Measurements from ENCODE around the gene ADD1.

Gene ADD1

GRCh38 chr4:2869659-2870058, 26.0 kb downstream of the ADD1 start:
- DNase-seq (ENCODE audit: low read depth), result no peak
- TF ChIP-seq, protein P1, sequence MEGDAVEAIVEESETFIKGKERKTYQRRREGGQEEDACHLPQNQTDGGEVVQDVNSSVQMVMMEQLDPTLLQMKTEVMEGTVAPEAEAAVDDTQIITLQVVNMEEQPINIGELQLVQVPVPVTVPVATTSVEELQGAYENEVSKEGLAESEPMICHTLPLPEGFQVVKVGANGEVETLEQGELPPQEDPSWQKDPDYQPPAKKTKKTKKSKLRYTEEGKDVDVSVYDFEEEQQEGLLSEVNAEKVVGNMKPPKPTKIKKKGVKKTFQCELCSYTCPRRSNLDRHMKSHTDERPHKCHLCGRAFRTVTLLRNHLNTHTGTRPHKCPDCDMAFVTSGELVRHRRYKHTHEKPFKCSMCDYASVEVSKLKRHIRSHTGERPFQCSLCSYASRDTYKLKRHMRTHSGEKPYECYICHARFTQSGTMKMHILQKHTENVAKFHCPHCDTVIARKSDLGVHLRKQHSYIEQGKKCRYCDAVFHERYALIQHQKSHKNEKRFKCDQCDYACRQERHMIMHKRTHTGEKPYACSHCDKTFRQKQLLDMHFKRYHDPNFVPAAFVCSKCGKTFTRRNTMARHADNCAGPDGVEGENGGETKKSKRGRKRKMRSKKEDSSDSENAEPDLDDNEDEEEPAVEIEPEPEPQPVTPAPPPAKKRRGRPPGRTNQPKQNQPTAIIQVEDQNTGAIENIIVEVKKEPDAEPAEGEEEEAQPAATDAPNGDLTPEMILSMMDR (IDR thresholded peaks at IDR 0.05; ENCODE audit: insufficient read depth, low read depth, low read length, missing control alignments), result no peak
- H3K4me3 ChIP-seq (ENCODE audit: low read length), result no peak overlapping the region

DNA sequence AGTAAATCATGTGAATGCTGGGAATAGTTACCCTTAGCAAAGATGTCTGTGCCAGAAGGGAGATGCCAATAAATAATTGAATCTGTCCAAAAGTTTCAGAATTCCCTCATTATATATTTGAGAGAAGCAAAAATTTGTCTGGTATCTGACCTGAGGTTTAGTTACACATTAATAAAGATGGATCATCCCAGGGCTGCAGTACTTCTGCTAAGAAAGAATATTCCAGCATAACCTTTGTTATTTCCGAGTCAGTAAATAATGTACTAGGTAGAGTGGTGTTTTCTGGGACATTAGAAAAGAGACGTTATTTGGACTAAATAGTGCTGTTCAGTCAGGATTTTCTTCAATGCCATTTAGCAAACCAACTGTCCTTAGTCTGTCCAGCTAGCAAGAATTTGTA, 26.4 kb downstream of the ADD1 start:
- TF ChIP-seq, protein P1 (IDR thresholded peaks at IDR 0.05; ENCODE audit: insufficient read depth, low read depth, low read length, missing control alignments), result no peak
- H3K4me3 ChIP-seq (ENCODE audit: low read length), result no peak overlapping the region

GRCh38 chr4:2871466-2871865, 27.8 kb downstream of the ADD1 start:
- DNase-seq (ENCODE audit: low read depth), result no peak
- H3K4me3 ChIP-seq (ENCODE audit: low read length), result no peak overlapping the region
- TF ChIP-seq, protein P1 (IDR thresholded peaks at IDR 0.05; ENCODE audit: insufficient read depth, low read depth, low read length, missing control alignments), result no peak

More for the DNA sequence above, 26.4 kb downstream of the ADD1 start:
- DNase-seq (ENCODE audit: low read depth), result no peak

GRCh38 chr4:2871911-2872310, 28.3 kb downstream of the ADD1 start:
- no peak for DNase-seq (ENCODE audit: low read depth)
- no peak overlapping the region for H3K4me3 ChIP-seq (ENCODE audit: low read length)
- TF ChIP-seq, protein P1 (IDR thresholded peaks at IDR 0.05; ENCODE audit: insufficient read depth, low read depth, low read length, missing control alignments), result no peak

- no peak for DNase-seq (ENCODE audit: low read depth)
- TF ChIP-seq, protein P1 (IDR thresholded peaks at IDR 0.05; ENCODE audit: insufficient read depth, low read depth, low read length, missing control alignments), result no peak
Observed at GRCh38 chr4:2873329-2873728, 29.7 kb downstream of the ADD1 start.

GRCh38 chr4:2874861-2875260, 31.2 kb downstream of the ADD1 start:
- no peak overlapping the region for H3K4me3 ChIP-seq (ENCODE audit: low read length)
- DNase-seq (ENCODE audit: low read depth), result no peak
- TF ChIP-seq, protein P1 (IDR thresholded peaks at IDR 0.05; ENCODE audit: insufficient read depth, low read depth, low read length, missing control alignments), result no peak

More at GRCh38 chr4:2873329-2873728, 29.7 kb downstream of the ADD1 start:
- no peak overlapping the region for H3K4me3 ChIP-seq (ENCODE audit: low read length)

GRCh38 chr4:2875556-2875955, 31.9 kb downstream of the ADD1 start:
- no peak for DNase-seq (ENCODE audit: low read depth)
- no peak overlapping the region for H3K4me3 ChIP-seq (ENCODE audit: low read length)
- TF ChIP-seq, protein P1 (IDR thresholded peaks at IDR 0.05; ENCODE audit: insufficient read depth, low read depth, low read length, missing control alignments), result no peak
